Stimulated activated CD8-positive, alpha-beta memory T cell treated with anti-CD3 and anti-CD28 coated beads, Interleukin-7, amount 100 ng/mL, for 48 hours (primary cell): Measurements from ENCODE around the gene TEX52.

Source experiments
- DNase-seq, 2 donors: peaks; one replicate each; pipeline ENCODE4 v3.0.0-alpha.2; 2020; ENCODE audit warnings: low read depth in 1 of 2; ENCODE audit errors: extremely low read depth in 1 of 2

TEX52 gene

DNA sequence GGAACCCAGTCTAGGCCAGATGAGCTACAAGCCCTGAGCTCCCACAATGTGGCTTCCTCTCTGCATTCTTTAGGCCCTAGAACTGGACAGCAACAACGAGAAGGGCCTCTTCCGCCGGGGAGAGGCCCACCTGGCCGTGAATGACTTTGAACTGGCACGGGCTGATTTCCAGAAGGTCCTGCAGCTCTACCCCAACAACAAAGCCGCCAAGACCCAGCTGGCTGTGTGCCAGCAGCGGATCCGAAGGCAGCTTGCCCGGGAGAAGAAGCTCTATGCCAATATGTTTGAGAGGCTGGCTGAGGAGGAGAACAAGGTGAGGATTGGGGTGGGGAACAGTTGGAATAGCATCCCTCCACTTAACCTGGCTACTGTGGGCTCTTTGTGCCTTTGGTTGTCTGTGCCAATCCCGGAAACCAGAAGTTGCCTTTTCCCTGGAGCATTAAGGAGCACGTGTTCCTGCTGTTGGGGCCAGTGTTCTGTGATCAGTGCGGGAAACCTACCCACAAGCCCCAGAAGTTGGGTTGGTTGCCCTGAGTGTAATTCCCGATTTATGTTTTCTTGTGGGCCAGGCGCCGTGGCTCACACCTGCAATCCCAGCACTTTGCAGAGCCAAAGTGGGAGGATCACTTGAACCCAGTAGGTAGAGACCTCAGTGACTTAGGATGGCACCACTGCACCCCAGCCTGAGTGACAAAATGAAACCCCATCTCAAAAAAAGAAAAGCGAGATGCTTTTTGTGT is 55.6 kb downstream of the TEX52 start:
- no peak for DNase-seq

GRCh38 chr12:2800046-2800570 is 56.7 kb downstream of the TEX52 start:
- no peak for DNase-seq
